HepG2 (cell line): Measurements from ENCODE around the gene ASMT. TPM values are rescaled to one million over a fixed set of nuclear protein-coding genes. Genes with fewer than 3 reads are reported as not detected.
A peak's percentile ranks its signal among the peaks of the same experiment; 100 is the strongest.

ENCODE experiments used
- GABPB1 ChIP-seq: IDR thresholded peaks from 2 replicates; pipeline ENCODE4 v1.6.1; 2016; ENCODE audit warnings: mild to moderate bottlenecking, missing genetic modification reagents, moderate library complexity, missing compliant biosample characterization
- NBN ChIP-seq: fragments of 450-650 bp; conservative IDR thresholded peaks from 2 replicates; pipeline ENCODE4 v1.6.1; 2017
- NFE2L2 ChIP-seq: fragments of 150-350 bp; IDR thresholded peaks from 2 replicates; pipeline ENCODE4 v1.6.1; 2014; ENCODE audit warnings: low read length
- REPIN1 ChIP-seq: sonication (generic); formaldehyde crosslinking; IDR thresholded peaks from 2 replicates; pipeline ENCODE4 v1.8.0; 2022; ENCODE audit warnings: missing genetic modification reagents, low read depth, mild to moderate bottlenecking, borderline replicate concordance
- SP4 ChIP-seq: sonication (generic); formaldehyde crosslinking; IDR thresholded peaks from 2 replicates; pipeline ENCODE4 v1.8.1; 2023; ENCODE audit warnings: mild to moderate bottlenecking, missing genetic modification reagents
- YEATS2 ChIP-seq: sonication (generic); formaldehyde crosslinking; IDR thresholded peaks from 2 replicates; pipeline ENCODE4 v1.4.0; 2020; ENCODE audit warnings: missing genetic modification reagents, borderline replicate concordance
- ZFX ChIP-seq: sonication (generic); formaldehyde crosslinking; IDR thresholded peaks from 2 replicates; pipeline ENCODE4 v1.4.0; 2020; ENCODE audit warnings: mild to moderate bottlenecking, low read depth, missing genetic modification reagents, moderate library complexity
- polyA plus RNA-seq, 8 experiments: library from polyadenylated mRNA; depleted of rRNA in 3 of 8; stranded (reverse) in 7 of 8; unstranded in 1 of 8; fragments of >200 nt; fragmentation: Illumina TruSeq in 4 of 8; extraction: Trizol in 4 of 8; gene quantifications; 2 replicates each; pipeline versions ENCODE4 v1.2.1 to v1.2.3, GENCODE V29; 2011 to 2016; ENCODE audit warnings: low read depth in 4 of 8, missing spikeins in 1 of 8, mixed read lengths in 1 of 8; ENCODE audit not compliant: insufficient read depth in 1 of 8
- total RNA-seq, 5 experiments: library from RNA; depleted of rRNA; stranded (reverse); fragments of >200 nt; fragmentation: Illumina TruSeq; extraction: Trizol; gene quantifications; 2 replicates each; pipeline ENCODE4 v1.2.3, GENCODE V29; 2016; ENCODE audit warnings: low read depth in 1 of 5
- TF ChIP-seq, protein P1 (sequence below): sonication (generic); formaldehyde crosslinking; IDR thresholded peaks from 2 replicates; pipeline ENCODE4 v1.4.0; 2020; ENCODE audit warnings: missing genetic modification reagents
- TF ChIP-seq, protein P2 (sequence below): sonication (generic); formaldehyde crosslinking; IDR thresholded peaks from 2 replicates; pipeline ENCODE4 v1.5.0; 2020; ENCODE audit warnings: mild to moderate bottlenecking, missing genetic modification reagents
- TF ChIP-seq, protein P3 (sequence below): sonication (generic); formaldehyde crosslinking; IDR thresholded peaks from 2 replicates; pipeline ENCODE4 v1.8.1; 2023; ENCODE audit warnings: missing genetic modification reagents, inconsistent platforms, borderline replicate concordance
- TF ChIP-seq, protein P4 (sequence below): sonication (generic); formaldehyde crosslinking; IDR thresholded peaks from 2 replicates; pipeline ENCODE4 v1.5.1; 2020; ENCODE audit warnings: mild to moderate bottlenecking, missing genetic modification reagents, moderate library complexity
- TF ChIP-seq, protein P5 (sequence below): sonication (generic); formaldehyde crosslinking; IDR thresholded peaks from 2 replicates; pipeline ENCODE4 v1.4.0; 2020; ENCODE audit warnings: missing genetic modification reagents
- TF ChIP-seq, protein P6 (sequence below): sonication (generic); formaldehyde crosslinking; IDR thresholded peaks from 2 replicates; pipeline ENCODE4 v1.4.0; 2020; ENCODE audit warnings: mild to moderate bottlenecking, missing genetic modification reagents

ASMT gene
- total and polyA plus RNA-seq, 2 of the 13 experiments (the other 11 are each of a cell fraction or from before 2014, with no cell fraction given) = 0.04 TPM; not detected in 1

DNA sequence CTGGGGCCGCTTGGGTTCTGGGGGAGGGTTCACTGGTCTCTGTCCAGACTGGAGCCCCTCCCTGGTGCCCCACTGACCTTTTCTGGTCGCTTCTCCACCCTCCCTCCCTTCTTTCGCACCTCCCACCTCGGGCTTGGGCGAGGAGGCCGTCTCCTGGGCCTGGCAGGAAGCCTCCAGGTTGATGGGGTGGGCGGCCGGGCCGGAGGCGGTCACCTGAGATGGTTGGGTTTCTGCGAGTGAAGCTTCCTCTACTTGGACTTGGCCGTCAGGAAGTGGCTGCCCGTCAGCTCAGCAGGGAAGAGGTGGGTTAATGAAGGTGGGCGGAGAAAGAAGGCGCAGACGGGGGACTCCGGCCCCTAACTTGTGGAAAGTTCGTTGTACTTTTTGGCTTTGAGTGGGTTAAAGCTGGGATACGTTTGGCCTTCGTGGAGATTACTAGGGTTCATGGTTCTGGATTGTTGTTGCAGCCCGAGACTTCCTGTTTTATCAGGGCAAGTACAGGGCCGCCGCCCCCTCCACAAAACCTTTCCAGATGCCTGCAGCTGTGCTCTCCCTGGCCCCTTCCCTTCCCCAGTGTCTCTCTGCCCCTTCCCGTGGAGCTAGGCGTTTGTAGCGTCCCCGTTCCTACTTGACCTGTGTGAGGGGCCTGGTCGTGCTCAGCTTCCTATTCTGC lies 22.3 kb upstream of the ASMT start (continued):
- TF ChIP-seq, protein P1, sequence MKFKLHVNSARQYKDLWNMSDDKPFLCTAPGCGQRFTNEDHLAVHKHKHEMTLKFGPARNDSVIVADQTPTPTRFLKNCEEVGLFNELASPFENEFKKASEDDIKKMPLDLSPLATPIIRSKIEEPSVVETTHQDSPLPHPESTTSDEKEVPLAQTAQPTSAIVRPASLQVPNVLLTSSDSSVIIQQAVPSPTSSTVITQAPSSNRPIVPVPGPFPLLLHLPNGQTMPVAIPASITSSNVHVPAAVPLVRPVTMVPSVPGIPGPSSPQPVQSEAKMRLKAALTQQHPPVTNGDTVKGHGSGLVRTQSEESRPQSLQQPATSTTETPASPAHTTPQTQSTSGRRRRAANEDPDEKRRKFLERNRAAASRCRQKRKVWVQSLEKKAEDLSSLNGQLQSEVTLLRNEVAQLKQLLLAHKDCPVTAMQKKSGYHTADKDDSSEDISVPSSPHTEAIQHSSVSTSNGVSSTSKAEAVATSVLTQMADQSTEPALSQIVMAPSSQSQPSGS = no peak
- TF ChIP-seq, protein P2, sequence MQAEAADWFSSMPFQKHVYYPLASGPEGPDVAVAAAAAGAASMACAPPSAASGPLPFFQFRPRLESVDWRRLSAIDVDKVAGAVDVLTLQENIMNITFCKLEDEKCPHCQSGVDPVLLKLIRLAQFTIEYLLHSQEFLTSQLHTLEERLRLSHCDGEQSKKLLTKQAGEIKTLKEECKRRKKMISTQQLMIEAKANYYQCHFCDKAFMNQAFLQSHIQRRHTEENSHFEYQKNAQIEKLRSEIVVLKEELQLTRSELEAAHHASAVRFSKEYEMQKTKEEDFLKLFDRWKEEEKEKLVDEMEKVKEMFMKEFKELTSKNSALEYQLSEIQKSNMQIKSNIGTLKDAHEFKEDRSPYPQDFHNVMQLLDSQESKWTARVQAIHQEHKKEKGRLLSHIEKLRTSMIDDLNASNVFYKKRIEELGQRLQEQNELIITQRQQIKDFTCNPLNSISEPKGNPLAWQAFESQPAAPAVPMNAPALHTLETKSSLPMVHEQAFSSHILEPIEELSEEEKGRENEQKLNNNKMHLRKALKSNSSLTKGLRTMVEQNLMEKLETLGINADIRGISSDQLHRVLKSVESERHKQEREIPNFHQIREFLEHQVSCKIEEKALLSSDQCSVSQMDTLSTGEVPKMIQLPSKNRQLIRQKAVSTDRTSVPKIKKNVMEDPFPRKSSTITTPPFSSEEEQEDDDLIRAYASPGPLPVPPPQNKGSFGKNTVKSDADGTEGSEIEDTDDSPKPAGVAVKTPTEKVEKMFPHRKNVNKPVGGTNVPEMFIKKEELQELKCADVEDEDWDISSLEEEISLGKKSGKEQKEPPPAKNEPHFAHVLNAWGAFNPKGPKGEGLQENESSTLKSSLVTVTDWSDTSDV (CRISPR knock-in tag) = 0 out of 2 replicates have a peak, but pooled peaks have one; percentile 16
- TF ChIP-seq REPIN1 (CRISPR knock-in tag) (no peak), YEATS2 (CRISPR knock-in tag) (peak; percentile 5; the same call in 1 of the 2 replicates), GABPB1 (CRISPR knock-in tag) (peak; percentile 49; the same call in 1 of the 2 replicates), NBN (no peak), SP4 (CRISPR knock-in tag) (no peak), NFE2L2 (no peak), ZFX (peak; percentile 71)
- TF ChIP-seq, protein P3, sequence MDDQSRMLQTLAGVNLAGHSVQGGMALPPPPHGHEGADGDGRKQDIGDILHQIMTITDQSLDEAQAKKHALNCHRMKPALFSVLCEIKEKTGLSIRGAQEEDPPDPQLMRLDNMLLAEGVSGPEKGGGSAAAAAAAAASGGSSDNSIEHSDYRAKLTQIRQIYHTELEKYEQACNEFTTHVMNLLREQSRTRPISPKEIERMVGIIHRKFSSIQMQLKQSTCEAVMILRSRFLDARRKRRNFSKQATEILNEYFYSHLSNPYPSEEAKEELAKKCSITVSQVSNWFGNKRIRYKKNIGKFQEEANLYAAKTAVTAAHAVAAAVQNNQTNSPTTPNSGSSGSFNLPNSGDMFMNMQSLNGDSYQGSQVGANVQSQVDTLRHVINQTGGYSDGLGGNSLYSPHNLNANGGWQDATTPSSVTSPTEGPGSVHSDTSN (CRISPR knock-in tag) = no peak
- TF ChIP-seq, protein P4, sequence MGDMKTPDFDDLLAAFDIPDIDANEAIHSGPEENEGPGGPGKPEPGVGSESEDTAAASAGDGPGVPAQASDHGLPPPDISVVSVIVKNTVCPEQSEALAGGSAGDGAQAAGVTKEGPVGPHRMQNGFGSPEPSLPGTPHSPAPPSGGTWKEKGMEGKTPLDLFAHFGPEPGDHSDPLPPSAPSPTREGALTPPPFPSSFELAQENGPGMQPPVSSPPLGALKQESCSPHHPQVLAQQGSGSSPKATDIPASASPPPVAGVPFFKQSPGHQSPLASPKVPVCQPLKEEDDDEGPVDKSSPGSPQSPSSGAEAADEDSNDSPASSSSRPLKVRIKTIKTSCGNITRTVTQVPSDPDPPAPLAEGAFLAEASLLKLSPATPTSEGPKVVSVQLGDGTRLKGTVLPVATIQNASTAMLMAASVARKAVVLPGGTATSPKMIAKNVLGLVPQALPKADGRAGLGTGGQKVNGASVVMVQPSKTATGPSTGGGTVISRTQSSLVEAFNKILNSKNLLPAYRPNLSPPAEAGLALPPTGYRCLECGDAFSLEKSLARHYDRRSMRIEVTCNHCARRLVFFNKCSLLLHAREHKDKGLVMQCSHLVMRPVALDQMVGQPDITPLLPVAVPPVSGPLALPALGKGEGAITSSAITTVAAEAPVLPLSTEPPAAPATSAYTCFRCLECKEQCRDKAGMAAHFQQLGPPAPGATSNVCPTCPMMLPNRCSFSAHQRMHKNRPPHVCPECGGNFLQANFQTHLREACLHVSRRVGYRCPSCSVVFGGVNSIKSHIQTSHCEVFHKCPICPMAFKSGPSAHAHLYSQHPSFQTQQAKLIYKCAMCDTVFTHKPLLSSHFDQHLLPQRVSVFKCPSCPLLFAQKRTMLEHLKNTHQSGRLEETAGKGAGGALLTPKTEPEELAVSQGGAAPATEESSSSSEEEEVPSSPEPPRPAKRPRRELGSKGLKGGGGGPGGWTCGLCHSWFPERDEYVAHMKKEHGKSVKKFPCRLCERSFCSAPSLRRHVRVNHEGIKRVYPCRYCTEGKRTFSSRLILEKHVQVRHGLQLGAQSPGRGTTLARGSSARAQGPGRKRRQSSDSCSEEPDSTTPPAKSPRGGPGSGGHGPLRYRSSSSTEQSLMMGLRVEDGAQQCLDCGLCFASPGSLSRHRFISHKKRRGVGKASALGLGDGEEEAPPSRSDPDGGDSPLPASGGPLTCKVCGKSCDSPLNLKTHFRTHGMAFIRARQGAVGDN (CRISPR knock-in tag) = peak; percentile 67
- TF ChIP-seq, protein P5, sequence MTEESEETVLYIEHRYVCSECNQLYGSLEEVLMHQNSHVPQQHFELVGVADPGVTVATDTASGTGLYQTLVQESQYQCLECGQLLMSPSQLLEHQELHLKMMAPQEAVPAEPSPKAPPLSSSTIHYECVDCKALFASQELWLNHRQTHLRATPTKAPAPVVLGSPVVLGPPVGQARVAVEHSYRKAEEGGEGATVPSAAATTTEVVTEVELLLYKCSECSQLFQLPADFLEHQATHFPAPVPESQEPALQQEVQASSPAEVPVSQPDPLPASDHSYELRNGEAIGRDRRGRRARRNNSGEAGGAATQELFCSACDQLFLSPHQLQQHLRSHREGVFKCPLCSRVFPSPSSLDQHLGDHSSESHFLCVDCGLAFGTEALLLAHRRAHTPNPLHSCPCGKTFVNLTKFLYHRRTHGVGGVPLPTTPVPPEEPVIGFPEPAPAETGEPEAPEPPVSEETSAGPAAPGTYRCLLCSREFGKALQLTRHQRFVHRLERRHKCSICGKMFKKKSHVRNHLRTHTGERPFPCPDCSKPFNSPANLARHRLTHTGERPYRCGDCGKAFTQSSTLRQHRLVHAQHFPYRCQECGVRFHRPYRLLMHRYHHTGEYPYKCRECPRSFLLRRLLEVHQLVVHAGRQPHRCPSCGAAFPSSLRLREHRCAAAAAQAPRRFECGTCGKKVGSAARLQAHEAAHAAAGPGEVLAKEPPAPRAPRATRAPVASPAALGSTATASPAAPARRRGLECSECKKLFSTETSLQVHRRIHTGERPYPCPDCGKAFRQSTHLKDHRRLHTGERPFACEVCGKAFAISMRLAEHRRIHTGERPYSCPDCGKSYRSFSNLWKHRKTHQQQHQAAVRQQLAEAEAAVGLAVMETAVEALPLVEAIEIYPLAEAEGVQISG (CRISPR knock-in tag) = peak; percentile 16; the same call in 1 of the 2 replicates
- TF ChIP-seq, protein P6, sequence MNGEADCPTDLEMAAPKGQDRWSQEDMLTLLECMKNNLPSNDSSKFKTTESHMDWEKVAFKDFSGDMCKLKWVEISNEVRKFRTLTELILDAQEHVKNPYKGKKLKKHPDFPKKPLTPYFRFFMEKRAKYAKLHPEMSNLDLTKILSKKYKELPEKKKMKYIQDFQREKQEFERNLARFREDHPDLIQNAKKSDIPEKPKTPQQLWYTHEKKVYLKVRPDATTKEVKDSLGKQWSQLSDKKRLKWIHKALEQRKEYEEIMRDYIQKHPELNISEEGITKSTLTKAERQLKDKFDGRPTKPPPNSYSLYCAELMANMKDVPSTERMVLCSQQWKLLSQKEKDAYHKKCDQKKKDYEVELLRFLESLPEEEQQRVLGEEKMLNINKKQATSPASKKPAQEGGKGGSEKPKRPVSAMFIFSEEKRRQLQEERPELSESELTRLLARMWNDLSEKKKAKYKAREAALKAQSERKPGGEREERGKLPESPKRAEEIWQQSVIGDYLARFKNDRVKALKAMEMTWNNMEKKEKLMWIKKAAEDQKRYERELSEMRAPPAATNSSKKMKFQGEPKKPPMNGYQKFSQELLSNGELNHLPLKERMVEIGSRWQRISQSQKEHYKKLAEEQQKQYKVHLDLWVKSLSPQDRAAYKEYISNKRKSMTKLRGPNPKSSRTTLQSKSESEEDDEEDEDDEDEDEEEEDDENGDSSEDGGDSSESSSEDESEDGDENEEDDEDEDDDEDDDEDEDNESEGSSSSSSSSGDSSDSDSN (CRISPR knock-in tag) = peak; percentile 37; the same call in 1 of the 2 replicates
